K562 (cell line): ENCODE measurements around the gene SRPK2. TPM values are rescaled to one million over a fixed set of nuclear protein-coding genes. Genes with fewer than 3 reads are reported as not detected.
"Not testable (repeated sequence)": the region's sequence is repeated elsewhere in the genome, so short reads cannot be mapped to it uniquely, and the experiment has no call there.

Experiments used
- ATAC-seq: fragments of 200-7000 bp; cut with Tn5 transposase; 3 replicates; pipeline ENCODE4 v1.9.1; 2020; ENCODE audit warnings: moderate library complexity
- BruUV-seq: library from RNA; stranded (reverse); fragments of 400-500 nt; replicated peaks from 2 replicates; lab custom pipeline; 2021; lab: Mats Ljungman, UMichigan
- CTCF ChIA-PET: fragments of 300-600 bp; formaldehyde crosslinking; extraction: SDS; loops from one replicate; lab custom pipeline; 2021; ENCODE audit warnings: low intra/inter-chr PET ratio; lab: Yijun Ruan, JAX
- POLR2A ChIA-PET: fragments of 300-600, 350-650 bp; sonication (Branson Sonifier 250); formaldehyde crosslinking; extraction: SDS; loops from one replicate; lab custom pipeline; 2021; ENCODE audit warnings: antibody characterized with exemption, inconsistent platforms; lab: Yijun Ruan, JAX
- DNase-seq, 4 experiments: peaks; one replicate each; pipeline versions ENCODE4 v3.0.0 to v3.0.0-alpha.2; 2011 to 2018; ENCODE audit warnings: low spot score in 3 of 4, mixed read lengths in 3 of 4; ENCODE audit errors: extremely low read depth in 1 of 4
- FAIRE-seq: peaks from 2 replicates; lab custom pipeline; 2011; peaks lifted over from hg19 to GRCh38; lab: Jason Lieb, UNC
- H2AFZ ChIP-seq: 2 replicates; pipeline ENCODE4 v1.6.0; 2011; ENCODE audit warnings: low read depth, low read length, control low read depth, inconsistent platforms
- H3K27ac ChIP-seq: fragments of 200-600 bp; 3 replicates; pipeline ENCODE4 v1.8.0; 2011; ENCODE audit warnings: low read depth, mild to moderate bottlenecking, control low read depth, inconsistent platforms, low read length, moderate library complexity, mixed read lengths; ENCODE audit errors: extremely low read depth
- H3K27me3 ChIP-seq, 2 experiments: fragments of 300-600 bp in 1 of 2; 2 replicates in 1 of 2; 3 replicates in 1 of 2; pipeline versions ENCODE4 v1.6.0 to v1.8.0; 2011; ENCODE audit warnings: inconsistent platforms in 2 of 2, low read length in 2 of 2, mild to moderate bottlenecking in 1 of 2, mixed read lengths in 1 of 2, moderate library complexity in 1 of 2; ENCODE audit not compliant: control insufficient read depth in 2 of 2, insufficient read depth in 2 of 2
- H3K36me3 ChIP-seq: fragments of 300-600 bp; 3 replicates; pipeline ENCODE4 v1.8.0; 2011; ENCODE audit warnings: mild to moderate bottlenecking, low read length, inconsistent platforms; ENCODE audit not compliant: control insufficient read depth, insufficient read depth
- H3K4me1 ChIP-seq, 2 experiments: fragments of 200-600 bp in 1 of 2; replicated peaks in 1 of 2; 2 replicates in 1 of 2; 3 replicates in 1 of 2; pipeline versions ENCODE4 v1.5.1 to v1.8.0; 2011; ENCODE audit warnings: inconsistent platforms in 2 of 2, low read length in 2 of 2, mild to moderate bottlenecking in 1 of 2, mixed read lengths in 1 of 2, moderate library complexity in 1 of 2; ENCODE audit not compliant: control insufficient read depth in 2 of 2, insufficient read depth in 2 of 2
- H3K4me2 ChIP-seq: 2 replicates; pipeline ENCODE4 v1.6.1; 2011; ENCODE audit warnings: low read length, control low read depth, inconsistent platforms, mixed read lengths; ENCODE audit not compliant: insufficient read depth
- H3K4me3 ChIP-seq: fragments of 200-600 bp; sonication (generic), shearing (Covaris generic); 2 replicates; pipeline ENCODE4 v1.5.1; 2016; ENCODE audit warnings: control low read depth, inconsistent platforms
- H3K79me2 ChIP-seq: fragments of 200-600 bp; 3 replicates; pipeline ENCODE4 v1.8.0; 2011; ENCODE audit warnings: low read length, inconsistent platforms; ENCODE audit not compliant: control insufficient read depth, insufficient read depth
- H3K9ac ChIP-seq, 2 experiments: 2 replicates each; pipeline versions ENCODE4 v1.6.0 to v1.6.1; 2011; ENCODE audit warnings: low read depth in 2 of 2, low read length in 2 of 2, control low read depth in 1 of 2, inconsistent platforms in 1 of 2, mild to moderate bottlenecking in 1 of 2, mixed read lengths in 1 of 2; ENCODE audit not compliant: insufficient read depth in 1 of 2
- H3K9me1 ChIP-seq: one replicate; pipeline ENCODE4 v1.6.0; 2011; ENCODE audit warnings: inconsistent platforms, mild to moderate bottlenecking, low read length, moderate library complexity; ENCODE audit not compliant: control insufficient read depth, insufficient read depth
- H3K9me3 ChIP-seq: replicated peaks from 2 replicates; pipeline ENCODE4 v1.5.1; 2011; ENCODE audit warnings: low read depth, low read length, inconsistent platforms; ENCODE audit not compliant: control insufficient read depth, insufficient read depth
- H4K20me1 ChIP-seq: replicated peaks from 2 replicates; pipeline ENCODE4 v1.6.1; 2011; ENCODE audit warnings: low read length, inconsistent platforms, mixed read lengths; ENCODE audit not compliant: control insufficient read depth, insufficient read depth
- CTCF ChIP-seq, 3 experiments: IDR thresholded peaks in 2 of 3; conservative IDR thresholded peaks in 1 of 3; 2 replicates each; pipeline ENCODE4 v1.5.1; 2011 to 2012; ENCODE audit warnings: low read length in 3 of 3, mild to moderate bottlenecking in 3 of 3, control low read depth in 2 of 3, improper control_type of control experiment in 1 of 3, inconsistent platforms in 1 of 3, low read depth in 1 of 3, mixed read lengths in 1 of 3, moderate library complexity in 1 of 3; ENCODE audit not compliant: insufficient read depth in 2 of 3
- FOXJ2 ChIP-seq: fragments of 200-800 bp; sonication (Bioruptor generic); IDR thresholded peaks from 2 replicates; pipeline ENCODE4 v1.6.1; 2016; ENCODE audit warnings: missing genetic modification characterization, missing compliant biosample characterization
- GATAD2B ChIP-seq: fragments of 450-650 bp; IDR thresholded peaks from 2 replicates; pipeline ENCODE4 v1.6.1; 2017; ENCODE audit warnings: mild to moderate bottlenecking, borderline replicate concordance
- GTF3C2 ChIP-seq: IDR thresholded peaks from 3 replicates; pipeline ENCODE4 v1.6.1; 2011; ENCODE audit warnings: borderline replicate concordance, mild to moderate bottlenecking, moderate library complexity; ENCODE audit not compliant: insufficient read length; ENCODE audit errors: extremely low read depth
- SNIP1 ChIP-seq: fragments of 450-650 bp; IDR thresholded peaks from 2 replicates; pipeline ENCODE4 v1.7.1; 2017; ENCODE audit warnings: low read depth, mild to moderate bottlenecking
- ZC3H11A ChIP-seq: IDR thresholded peaks from 2 replicates; pipeline ENCODE4 v1.6.1; 2012; ENCODE audit warnings: low read depth, low read length, improper control_type of control experiment
- ZEB2 ChIP-seq: fragments of 450-650 bp; IDR thresholded peaks from 2 replicates; pipeline ENCODE4 v1.6.1; 2016
- WGBS: fragments of 100-300 bp; shearing (Covaris generic); methylation state at CpG from one replicate; pipeline ENCODE4 v1.1.6; 2016; ENCODE audit warnings: low coverage, mixed read lengths; ENCODE audit not compliant: insufficient coverage; ENCODE audit errors: missing lambda C conversion rate; 5-methylcytosine and 5-hydroxymethylcytosine counted together
- in situ Hi-C: fragments of 300-500 bp; cut with MboI; formaldehyde crosslinking; loops from 4 replicates; pipeline ENCODE4 v1.15.0; 2018; ENCODE audit warnings: inconsistent platforms, mixed read lengths
- intact Hi-C: fragments of 100-400 bp; cut with micrococcal nuclease; formaldehyde crosslinking; loops from 2 replicates; pipeline ENCODE4 v1.14.2; 2022
- polyA plus RNA-seq, 8 experiments: library from polyadenylated mRNA; depleted of rRNA in 4 of 8; stranded (reverse) in 5 of 8; unstranded in 3 of 8; fragments of >200 nt; fragmentation: Nextera tagmentation in 2 of 8; fragmentation: Illumina TruSeq in 1 of 8; extraction: Ambion mirVana in 2 of 8; extraction: Trizol in 1 of 8; gene quantifications; 2 replicates each; pipeline versions ENCODE4 v1.2.1 to v1.2.3, GENCODE V29; 2011 to 2014; ENCODE audit warnings: inconsistent platforms in 1 of 8, missing spikeins in 1 of 8
- total RNA-seq, 7 experiments: library from RNA; depleted of rRNA in 6 of 7; stranded (reverse); fragments of >200 nt in 6 of 7; fragmentation: Illumina TruSeq in 2 of 7; extraction: Trizol in 2 of 7; gene quantifications; 2 replicates each; pipeline versions ENCODE4 v1.2.1 to v1.2.3, GENCODE V29; 2011 to 2021; ENCODE audit warnings: low replicate concordance in 1 of 7

SRPK2 gene
- total and polyA plus RNA-seq, 9 of the 15 experiments (the other 6 are each of a cell fraction or from before 2014, with no cell fraction given): 21.5 to 44.7 (median 33.3) TPM

- DNase-seq, H3K79me2 ChIP-seq, H4K20me1 ChIP-seq, H3K4me3 ChIP-seq, H3K36me3 ChIP-seq, ATAC-seq, BruUV-seq, CTCF ChIA-PET, H3K4me2 ChIP-seq, H3K9me1 ChIP-seq, H3K9ac ChIP-seq, FAIRE-seq, POLR2A ChIA-PET, in situ Hi-C loops, H3K9me3 ChIP-seq, intact Hi-C loops, H3K27ac ChIP-seq, H3K27me3 ChIP-seq: not testable (repeated sequence)
- 0 out of 2 replicates have a peak overlapping the region, but pooled peaks have one; percentile 7 for H2AFZ ChIP-seq
- WGBS: 49% methylated on average over 6 of the region's 6 CpGs
- peaks cover 0 to 10% of the 10 kb centered on the region in 2 experiments; a peak in 3 of 5 replicates for H3K4me1 ChIP-seq
Observed at GRCh38 chr7:105437356-105437755, 48.6 kb upstream of the SRPK2 start.

- Histone ChIP-seq H3K4me1 (peaks cover 0 to 5% of the 10 kb centered on the region in 2 experiments; a peak in 1 of 5 replicates), H3K36me3 (no peaks in the 10 kb centered on the region), H3K9ac (no peak overlapping the region), H3K27ac (no peak overlapping the region), H3K4me2 (no peak overlapping the region; the same call in 1 of the 2 replicates), H3K9me1 (no peaks in the 10 kb centered on the region), H3K79me2 (no peaks in the 10 kb centered on the region), H3K4me3 (no peak overlapping the region), H4K20me1 (no peaks in the 10 kb centered on the region), H2AFZ (peak overlapping the region; percentile 5; the same call in 1 of the 2 replicates), H3K9me3 (no peaks in the 10 kb centered on the region), H3K27me3 (no peaks in the 10 kb centered on the region)
- POLR2A ChIA-PET: interaction anchor here (0.6 to 1.4 kb wide), 7 partner anchors 9 to 319 kb away, joined by 3 to 6 read pairs (median 4); no protein-coding TSS in a partner anchor
- ATAC-seq (peak; percentile 90), DNase-seq (peak in 3 of 4 experiments; percentile 41 to 82 (median 63)), FAIRE-seq (peak; percentile 87)
- CTCF ChIA-PET: interaction anchor here (0.7 to 2.5 kb wide), 7 partner anchors 8 to 507 kb away, joined by 3 to 12 read pairs (median 6); no protein-coding TSS in a partner anchor
- no TSS peak for BruUV-seq
- intact Hi-C loops (loop anchor here (1.0 to 2.0 kb wide), 4 partner anchors 29 to 507 kb away; no protein-coding TSS in a partner anchor), in situ Hi-C loops (loop anchor here (5.0 kb wide), 1 partner anchor 283 kb away; no protein-coding TSS in a partner anchor)
- 19% methylated on average over 4 of the region's 4 CpGs for WGBS
- TF ChIP-seq ZEB2 (no peak; the same call in 1 of the 2 replicates), FOXJ2 (tag) (peak; percentile 96), GTF3C2 (no peak), CTCF (IDR thresholded peaks at IDR 0.05 in 2 of 3, conservative IDR thresholded peaks at IDR 0.05 in 1 of 3; ENCODE audit: insufficient read depth in 2 of 3, low read depth in 1 of 3, low read length in 3 of 3) (peak; percentile 74 to 92 (median 80)), ZC3H11A (no peak), GATAD2B (peak; percentile 63; the same call in 1 of the 2 replicates), SNIP1 (no peak)
Observed at GRCh38 chr7:105429746-105430612, 41.3 kb upstream of the SRPK2 start.
